Measurements from ENCODE around the gene OR2T6.

OR2T6 gene, protein sequence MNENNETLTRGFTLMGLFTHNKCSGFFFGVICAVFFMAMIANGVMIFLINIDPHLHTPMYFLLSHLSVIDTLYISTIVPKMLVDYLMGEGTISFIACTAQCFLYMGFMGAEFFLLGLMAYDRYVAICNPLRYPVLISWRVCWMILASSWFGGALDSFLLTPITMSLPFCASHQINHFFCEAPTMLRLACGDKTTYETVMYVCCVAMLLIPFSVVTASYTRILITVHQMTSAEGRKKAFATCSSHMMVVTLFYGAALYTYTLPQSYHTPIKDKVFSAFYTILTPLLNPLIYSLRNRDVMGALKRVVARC

DNA sequence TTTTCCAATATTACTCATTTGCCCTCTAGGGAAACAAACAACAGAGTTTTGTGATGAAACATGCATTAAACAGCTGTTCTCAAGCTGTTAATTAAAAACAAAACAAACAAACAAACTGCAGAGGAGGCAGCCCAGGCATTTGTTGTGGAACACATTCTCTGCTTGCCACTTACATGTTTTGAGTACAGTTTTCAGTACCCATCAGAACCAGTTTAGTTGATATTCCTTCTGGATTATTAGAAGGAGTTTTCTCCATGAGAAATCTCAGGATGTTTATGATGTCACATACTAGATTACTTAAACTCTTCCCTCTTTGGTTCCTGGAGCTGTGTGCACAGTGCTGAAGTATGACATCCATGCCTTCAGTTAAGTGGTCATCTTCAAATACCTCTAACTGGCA lies at the start of gene OR2T6:
Gene OR2T6, plus strand, starts transcription at position 301 of the 400 bp plus-strand sequence. CDS start 11,863 bp downstream, outside the sequence.
- H3K4me1 ChIP-seq (ENCODE audit: control insufficient read depth in 1 of 2, insufficient read depth in 2 of 2, low read length in 2 of 2): no peaks in the 10 kb centered on the region
- no peaks in the 10 kb centered on the region for H3K36me3 ChIP-seq (ENCODE audit: control insufficient read depth in 1 of 2, insufficient read depth in 2 of 2, low read length in 2 of 2)
- H3K27ac ChIP-seq (ENCODE audit: low read depth, low read length): no peak within 1 kb of the TSS
- H3K27me3 ChIP-seq (ENCODE audit: control insufficient read depth in 1 of 2, insufficient read depth in 2 of 2, low read length in 2 of 2): no peaks in the 10 kb centered on the region
- peaks cover 4 to 8% of the 10 kb centered on the region in 2 donors for H3K9me3 ChIP-seq (ENCODE audit: control insufficient read depth in 1 of 2, low read length in 2 of 2)
- H3K4me3 ChIP-seq (ENCODE audit: low read depth in 1 of 2, low read length in 2 of 2): no peak within 1 kb of the TSS
- no peak within 1 kb of the TSS for H3K9ac ChIP-seq (ENCODE audit: low read depth in 1 of 2, low read length in 2 of 2)

DNA sequence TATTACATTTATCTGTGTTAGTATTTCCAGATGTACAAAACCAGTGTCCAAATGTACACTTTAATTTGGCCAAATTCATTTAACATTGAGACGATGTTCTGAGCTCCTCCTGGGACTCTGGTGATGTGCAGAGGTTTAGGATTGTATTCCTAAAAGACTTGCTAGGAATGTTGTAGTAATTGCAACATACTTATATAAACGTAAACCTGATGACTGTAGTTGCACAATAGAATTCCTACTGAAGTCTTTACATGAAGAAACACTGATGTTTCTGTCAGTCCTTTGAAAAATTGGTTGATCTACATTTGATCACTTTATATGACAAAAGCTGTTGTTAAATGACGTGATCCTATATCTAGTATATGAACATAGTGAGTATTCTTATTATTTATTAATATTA lies 32.1 kb upstream of the OR2T6 start:
- Histone ChIP-seq H3K4me1 (ENCODE audit: control insufficient read depth in 1 of 2, insufficient read depth in 2 of 2, low read length in 2 of 2) (no peaks in the 10 kb centered on the region), H3K4me3 (ENCODE audit: low read depth in 1 of 2, low read length in 2 of 2) (no peak overlapping the region), H3K27me3 (ENCODE audit: control insufficient read depth in 1 of 2, insufficient read depth in 2 of 2, low read length in 2 of 2) (no peaks in the 10 kb centered on the region), H3K36me3 (ENCODE audit: control insufficient read depth in 1 of 2, insufficient read depth in 2 of 2, low read length in 2 of 2) (no peaks in the 10 kb centered on the region), H3K9ac (ENCODE audit: low read depth in 1 of 2, low read length in 2 of 2) (no peak overlapping the region), H3K27ac (ENCODE audit: low read depth, low read length) (no peak overlapping the region), H3K9me3 (ENCODE audit: control insufficient read depth in 1 of 2, low read length in 2 of 2) (no peaks in the 10 kb centered on the region)

DNA sequence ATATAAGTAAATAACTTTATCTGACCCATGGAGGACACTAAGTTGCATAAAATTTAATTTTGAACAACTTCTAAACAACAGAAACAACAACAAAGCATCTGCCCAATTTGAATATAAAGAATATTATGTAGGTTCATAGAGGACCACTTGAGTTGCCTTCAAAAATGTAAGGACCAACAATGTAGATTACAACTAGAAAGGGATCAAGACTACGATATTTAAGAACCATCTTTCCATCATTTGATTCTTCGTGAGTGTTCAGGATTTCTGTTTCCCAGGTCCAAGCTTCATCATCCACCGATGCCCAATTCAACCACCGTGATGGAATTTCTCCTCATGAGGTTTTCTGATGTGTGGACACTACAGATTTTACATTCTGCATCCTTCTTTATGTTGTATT lies 27.1 kb upstream of the OR2T6 start, which contains the start of gene OR14C36:
Gene OR14C36, plus strand, starts transcription at position 301 of the 400 bp plus-strand sequence. Its CDS starts 0 bp downstream, at position 301.
- H3K4me1 ChIP-seq (ENCODE audit: control insufficient read depth in 1 of 2, insufficient read depth in 2 of 2, low read length in 2 of 2): no peaks in the 10 kb centered on the region
- H3K9me3 ChIP-seq (ENCODE audit: control insufficient read depth in 1 of 2, low read length in 2 of 2): peaks cover 0 to 4% of the 10 kb centered on the region in 2 donors
- H3K27ac ChIP-seq (ENCODE audit: low read depth, low read length): no peak within 1 kb of the TSS
- H3K36me3 ChIP-seq (ENCODE audit: control insufficient read depth in 1 of 2, insufficient read depth in 2 of 2, low read length in 2 of 2): no peaks in the 10 kb centered on the region
- H3K27me3 ChIP-seq (ENCODE audit: control insufficient read depth in 1 of 2, insufficient read depth in 2 of 2, low read length in 2 of 2): no peaks in the 10 kb centered on the region
- H3K9ac ChIP-seq (ENCODE audit: low read depth in 1 of 2, low read length in 2 of 2): no peak within 1 kb of the TSS
- H3K4me3 ChIP-seq (ENCODE audit: low read depth in 1 of 2, low read length in 2 of 2): no peak within 1 kb of the TSS

DNA sequence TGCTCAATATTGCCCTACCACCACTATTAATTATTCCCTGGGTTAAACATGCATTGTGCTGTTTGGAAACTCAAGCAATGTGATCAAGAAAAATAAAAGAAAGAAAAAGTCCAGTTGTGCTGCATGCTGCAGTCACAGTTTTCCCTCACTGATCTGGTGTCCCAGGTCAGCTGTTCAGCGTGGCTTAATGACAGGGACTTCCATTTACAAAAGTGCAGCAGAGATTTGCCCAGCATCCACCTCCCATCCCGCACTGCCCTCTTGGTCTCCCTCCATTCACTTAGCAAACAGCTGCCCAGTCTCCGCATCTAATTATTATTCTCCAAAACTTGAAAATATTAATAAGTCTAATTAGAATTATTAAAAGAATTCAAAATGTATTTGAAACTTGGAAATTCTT lies 16.1 kb upstream of the OR2T6 start:
- Histone ChIP-seq H3K4me1 (ENCODE audit: control insufficient read depth in 1 of 2, insufficient read depth in 2 of 2, low read length in 2 of 2) (no peaks in the 10 kb centered on the region), H3K9me3 (ENCODE audit: control insufficient read depth in 1 of 2, low read length in 2 of 2) (peaks cover 3 to 4% of the 10 kb centered on the region in 2 donors), H3K36me3 (ENCODE audit: control insufficient read depth in 1 of 2, insufficient read depth in 2 of 2, low read length in 2 of 2) (no peaks in the 10 kb centered on the region), H3K27ac (ENCODE audit: low read depth, low read length) (no peak overlapping the region), H3K4me3 (ENCODE audit: low read depth in 1 of 2, low read length in 2 of 2) (no peak overlapping the region), H3K9ac (ENCODE audit: low read depth in 1 of 2, low read length in 2 of 2) (no peak overlapping the region), H3K27me3 (ENCODE audit: control insufficient read depth in 1 of 2, insufficient read depth in 2 of 2, low read length in 2 of 2) (no peaks in the 10 kb centered on the region)

DNA sequence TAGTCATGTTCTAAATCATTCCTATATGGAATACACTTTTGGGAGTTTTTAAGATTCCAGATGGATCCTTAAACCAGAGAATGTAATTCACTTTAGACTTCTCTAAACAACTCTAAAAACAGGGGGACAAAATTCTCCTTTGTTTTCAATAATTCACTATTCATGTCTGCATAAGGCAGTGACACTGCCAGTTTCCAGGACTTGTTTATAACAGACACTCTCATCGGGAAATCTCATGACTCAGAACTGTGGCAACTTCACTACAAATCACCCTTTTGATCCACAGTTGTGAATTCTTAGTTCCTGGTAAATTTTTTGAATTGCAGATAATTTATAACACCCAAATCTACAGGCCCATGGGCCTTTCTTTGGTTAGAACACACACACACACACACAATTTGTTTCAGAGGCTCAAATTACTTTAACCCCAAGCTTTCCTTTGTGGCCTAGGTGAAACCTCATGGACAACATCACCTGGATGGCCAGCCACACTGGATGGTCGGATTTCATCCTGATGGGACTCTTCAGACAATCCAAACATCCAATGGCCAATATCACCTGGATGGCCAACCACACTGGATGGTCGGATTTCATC lies 14.3 kb upstream of the OR2T6 start, which contains the start of gene OR2T4:
Gene OR2T4, plus strand, starts transcription at position 545 of the 595 bp plus-strand sequence. Its CDS starts 0 bp downstream, at position 545.
- H3K9ac ChIP-seq (ENCODE audit: low read depth in 1 of 2, low read length in 2 of 2): no peak within 1 kb of the TSS
- H3K4me1 ChIP-seq (ENCODE audit: control insufficient read depth in 1 of 2, insufficient read depth in 2 of 2, low read length in 2 of 2): no peaks in the 10 kb centered on the region
- H3K4me3 ChIP-seq (ENCODE audit: low read depth in 1 of 2, low read length in 2 of 2): no peak within 1 kb of the TSS
- no peak within 1 kb of the TSS for H3K27ac ChIP-seq (ENCODE audit: low read depth, low read length)
- no peaks in the 10 kb centered on the region for H3K27me3 ChIP-seq (ENCODE audit: control insufficient read depth in 1 of 2, insufficient read depth in 2 of 2, low read length in 2 of 2)
- no peaks in the 10 kb centered on the region for H3K36me3 ChIP-seq (ENCODE audit: control insufficient read depth in 1 of 2, insufficient read depth in 2 of 2, low read length in 2 of 2)
- peaks cover 4 to 9% of the 10 kb centered on the region in 2 donors for H3K9me3 ChIP-seq (ENCODE audit: control insufficient read depth in 1 of 2, low read length in 2 of 2)

- peaks cover 7 to 9% of the 10 kb centered on the region in 2 donors for H3K9me3 ChIP-seq (ENCODE audit: control insufficient read depth in 1 of 2, low read length in 2 of 2)
- H3K4me3 ChIP-seq (ENCODE audit: low read depth in 1 of 2, low read length in 2 of 2): no peak overlapping the region
- no peak overlapping the region for H3K9ac ChIP-seq (ENCODE audit: low read depth in 1 of 2, low read length in 2 of 2)
- no peaks in the 10 kb centered on the region for H3K4me1 ChIP-seq (ENCODE audit: control insufficient read depth in 1 of 2, insufficient read depth in 2 of 2, low read length in 2 of 2)
- no peaks in the 10 kb centered on the region for H3K27me3 ChIP-seq (ENCODE audit: control insufficient read depth in 1 of 2, insufficient read depth in 2 of 2, low read length in 2 of 2)
- no peaks in the 10 kb centered on the region for H3K36me3 ChIP-seq (ENCODE audit: control insufficient read depth in 1 of 2, insufficient read depth in 2 of 2, low read length in 2 of 2)
- no peak overlapping the region for H3K27ac ChIP-seq (ENCODE audit: low read depth, low read length)
Measured at GRCh38 chr1:248366609-248367008, 8.9 kb upstream of the OR2T6 start.

- Histone ChIP-seq H3K4me1 (ENCODE audit: control insufficient read depth in 1 of 2, insufficient read depth in 2 of 2, low read length in 2 of 2) (no peaks in the 10 kb centered on the region), H3K27ac (ENCODE audit: low read depth, low read length) (no peak overlapping the region), H3K27me3 (ENCODE audit: control insufficient read depth in 1 of 2, insufficient read depth in 2 of 2, low read length in 2 of 2) (no peaks in the 10 kb centered on the region), H3K4me3 (ENCODE audit: low read depth in 1 of 2, low read length in 2 of 2) (no peak overlapping the region), H3K36me3 (ENCODE audit: control insufficient read depth in 1 of 2, insufficient read depth in 2 of 2, low read length in 2 of 2) (no peaks in the 10 kb centered on the region), H3K9ac (ENCODE audit: low read depth in 1 of 2, low read length in 2 of 2) (no peak overlapping the region), H3K9me3 (ENCODE audit: control insufficient read depth in 1 of 2, low read length in 2 of 2) (peaks cover 4 to 11% of the 10 kb centered on the region in 2 donors)
Measured at GRCh38 chr1:248372394-248372793, 3.2 kb upstream of the OR2T6 start.

DNA sequence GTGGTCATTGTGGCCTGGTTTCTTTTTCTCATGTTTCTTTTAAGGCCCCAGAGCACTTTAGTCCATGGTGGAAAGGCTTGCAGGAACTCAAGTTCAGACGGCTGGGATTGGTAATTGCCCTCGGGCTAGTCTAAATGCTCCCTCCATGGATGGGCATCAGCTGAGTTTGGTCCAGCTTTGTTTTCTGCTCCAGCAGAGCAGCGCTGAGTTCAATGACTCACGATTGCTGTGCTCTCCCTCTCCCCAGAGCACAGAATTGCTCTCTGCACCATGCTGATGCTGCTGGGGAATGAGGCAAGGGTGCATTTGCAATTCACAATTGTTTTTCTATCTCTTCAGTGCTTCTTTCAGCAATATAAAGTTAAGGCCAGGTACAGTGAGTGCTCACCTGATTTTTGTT lies 1.8 kb upstream of the OR2T6 start:
- Histone ChIP-seq H3K27ac (ENCODE audit: low read depth, low read length) (no peak overlapping the region), H3K4me1 (ENCODE audit: control insufficient read depth in 1 of 2, insufficient read depth in 2 of 2, low read length in 2 of 2) (no peaks in the 10 kb centered on the region), H3K27me3 (ENCODE audit: control insufficient read depth in 1 of 2, insufficient read depth in 2 of 2, low read length in 2 of 2) (no peaks in the 10 kb centered on the region), H3K4me3 (ENCODE audit: low read depth in 1 of 2, low read length in 2 of 2) (no peak overlapping the region), H3K36me3 (ENCODE audit: control insufficient read depth in 1 of 2, insufficient read depth in 2 of 2, low read length in 2 of 2) (no peaks in the 10 kb centered on the region), H3K9me3 (ENCODE audit: control insufficient read depth in 1 of 2, low read length in 2 of 2) (peaks cover 4 to 8% of the 10 kb centered on the region in 2 donors), H3K9ac (ENCODE audit: low read depth in 1 of 2, low read length in 2 of 2) (no peak overlapping the region)

DNA sequence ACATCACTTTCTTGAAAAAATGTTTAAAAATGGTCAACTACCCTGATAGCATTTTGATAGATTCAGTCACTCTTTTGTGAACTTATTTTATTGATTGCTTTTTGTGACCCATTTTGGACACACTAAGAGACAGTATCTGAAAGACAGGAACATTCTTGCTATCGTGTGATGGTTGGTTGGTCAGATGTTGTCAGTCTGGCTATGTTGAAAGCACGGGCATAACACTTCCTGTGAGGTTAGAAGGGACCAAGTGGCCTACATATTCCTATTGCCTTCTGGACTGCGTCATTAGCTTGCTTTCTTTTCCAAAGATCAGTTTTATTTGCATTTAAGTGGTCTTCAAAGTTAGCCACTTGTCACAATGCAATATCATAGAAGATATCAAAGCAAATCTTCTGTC lies 1.4 kb downstream of the OR2T6 start:
- Histone ChIP-seq H3K27me3 (ENCODE audit: control insufficient read depth in 1 of 2, insufficient read depth in 2 of 2, low read length in 2 of 2) (no peaks in the 10 kb centered on the region), H3K9me3 (ENCODE audit: control insufficient read depth in 1 of 2, low read length in 2 of 2) (peaks cover 0 to 8% of the 10 kb centered on the region in 2 donors), H3K27ac (ENCODE audit: low read depth, low read length) (no peak overlapping the region), H3K9ac (ENCODE audit: low read depth in 1 of 2, low read length in 2 of 2) (no peak overlapping the region), H3K4me1 (ENCODE audit: control insufficient read depth in 1 of 2, insufficient read depth in 2 of 2, low read length in 2 of 2) (no peaks in the 10 kb centered on the region), H3K36me3 (ENCODE audit: control insufficient read depth in 1 of 2, insufficient read depth in 2 of 2, low read length in 2 of 2) (no peaks in the 10 kb centered on the region), H3K4me3 (ENCODE audit: low read depth in 1 of 2, low read length in 2 of 2) (no peak overlapping the region)

DNA sequence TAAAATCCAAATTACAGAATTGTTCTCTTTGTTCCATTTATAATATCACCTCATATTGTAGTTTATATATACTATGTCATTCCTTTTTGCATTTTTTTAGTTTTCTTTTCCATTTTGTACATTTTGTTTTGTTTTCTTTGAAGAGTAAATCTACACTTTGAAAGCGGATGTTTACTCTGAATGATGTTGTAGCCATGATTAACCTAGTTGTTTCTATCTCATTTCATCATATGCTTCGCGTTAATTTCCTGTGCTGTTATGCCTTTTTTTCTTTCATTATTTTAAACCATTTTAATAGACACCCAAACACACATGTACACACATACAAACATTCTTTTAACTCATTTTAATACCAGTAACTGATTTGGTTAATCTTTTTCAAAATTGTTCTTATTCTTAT lies 5.3 kb downstream of the OR2T6 start:
- peaks cover 1 to 7% of the 10 kb centered on the region in 2 donors for H3K9me3 ChIP-seq (ENCODE audit: control insufficient read depth in 1 of 2, low read length in 2 of 2)
- H3K4me3 ChIP-seq (ENCODE audit: low read depth in 1 of 2, low read length in 2 of 2): no peak overlapping the region
- H3K4me1 ChIP-seq (ENCODE audit: control insufficient read depth in 1 of 2, insufficient read depth in 2 of 2, low read length in 2 of 2): no peaks in the 10 kb centered on the region
- H3K27me3 ChIP-seq (ENCODE audit: control insufficient read depth in 1 of 2, insufficient read depth in 2 of 2, low read length in 2 of 2): no peaks in the 10 kb centered on the region
- H3K36me3 ChIP-seq (ENCODE audit: control insufficient read depth in 1 of 2, insufficient read depth in 2 of 2, low read length in 2 of 2): no peaks in the 10 kb centered on the region
- H3K9ac ChIP-seq (ENCODE audit: low read depth in 1 of 2, low read length in 2 of 2): no peak overlapping the region
- H3K27ac ChIP-seq (ENCODE audit: low read depth, low read length): no peak overlapping the region

All from duodenal mucosa (tissue), 2 donors.